Endothelial cell of umbilical vein (primary cell): ENCODE measurements around the gene ARHGEF16. TPM values are rescaled to one million over a fixed set of nuclear protein-coding genes. Genes with fewer than 3 reads are reported as not detected.

Experiments used
- BruUV-seq: library from RNA; stranded (reverse); fragments of 400-500 nt; replicated peaks from 2 replicates; lab custom pipeline; 2021; lab: Mats Ljungman, UMichigan
- CTCF ChIA-PET: fragments of 300-600, 350-600 bp; sonication (Branson Sonifier 250); formaldehyde crosslinking; loops from one replicate; lab custom pipeline; 2021; ENCODE audit warnings: antibody characterized with exemption, inconsistent platforms; lab: Charles Lee
- POLR2A ChIA-PET: fragments of 300-600, 350-600 bp; sonication (Branson Sonifier 250); formaldehyde crosslinking; loops from one replicate; lab custom pipeline; 2021; ENCODE audit warnings: antibody characterized with exemption, inconsistent platforms; lab: Charles Lee
- DNase-seq: peaks from one replicate; pipeline ENCODE4 v3.0.0-alpha.2; 2011; ENCODE audit warnings: low read depth, low spot score
- FAIRE-seq: peaks from 2 replicates; lab custom pipeline; 2011; peaks lifted over from hg19 to GRCh38; lab: Jason Lieb, UNC
- H2AFZ ChIP-seq: 2 replicates; pipeline ENCODE4 v1.6.0; 2012; ENCODE audit warnings: low read depth, low read length, control low read depth, inconsistent platforms
- H3K27ac ChIP-seq: 2 replicates; pipeline ENCODE4 v1.5.1; 2011; ENCODE audit warnings: low read depth, mild to moderate bottlenecking, control low read depth, low read length, moderate library complexity; ENCODE audit not compliant: insufficient read depth
- H3K27me3 ChIP-seq, 2 experiments: 2 replicates each; pipeline versions ENCODE4 v1.6.0 to v1.6.1; 2011; ENCODE audit warnings: low read length in 2 of 2, mixed read lengths in 1 of 2; ENCODE audit not compliant: control insufficient read depth in 2 of 2, insufficient read depth in 2 of 2
- H3K36me3 ChIP-seq, 2 experiments: 2 replicates in 1 of 2; 3 replicates in 1 of 2; pipeline ENCODE4 v1.5.1; 2011; ENCODE audit warnings: low read length in 2 of 2, mild to moderate bottlenecking in 1 of 2, moderate library complexity in 1 of 2; ENCODE audit not compliant: control insufficient read depth in 2 of 2, insufficient read depth in 2 of 2; ENCODE audit errors: extremely low read depth in 1 of 2
- H3K4me1 ChIP-seq: 3 replicates; pipeline ENCODE4 v1.5.1; 2011; ENCODE audit warnings: mild to moderate bottlenecking, low read length; ENCODE audit not compliant: control insufficient read depth, insufficient read depth; ENCODE audit errors: extremely low read depth
- H3K4me2 ChIP-seq: 2 replicates; pipeline ENCODE4 v1.6.1; 2011; ENCODE audit warnings: low read length, control low read depth, mixed read lengths; ENCODE audit not compliant: insufficient read depth
- H3K4me3 ChIP-seq, 3 experiments: fragments of 200-600 bp in 1 of 3; sonication (generic), shearing (Covaris generic) in 1 of 3; replicated peaks in 1 of 3; 2 replicates each; pipeline ENCODE4 v1.5.1; 2011 to 2016; ENCODE audit warnings: control low read depth in 3 of 3, low read length in 3 of 3, mild to moderate bottlenecking in 2 of 3, inconsistent platforms in 1 of 3, low read depth in 1 of 3, moderate library complexity in 1 of 3; ENCODE audit not compliant: insufficient read depth in 1 of 3
- H3K79me2 ChIP-seq: 2 replicates; pipeline ENCODE4 v1.6.0; 2012; ENCODE audit warnings: low read length, inconsistent platforms; ENCODE audit not compliant: control insufficient read depth, insufficient read depth
- H3K9ac ChIP-seq: replicated peaks from 2 replicates; pipeline ENCODE3; 2011; ENCODE audit warnings: low read length, control low read depth; ENCODE audit not compliant: insufficient read depth; ENCODE audit errors: extremely low read depth
- H3K9me1 ChIP-seq: replicated peaks from 3 replicates; pipeline ENCODE4 v1.6.0; 2011; ENCODE audit warnings: mild to moderate bottlenecking, low read length; ENCODE audit not compliant: control insufficient read depth, insufficient read depth; ENCODE audit errors: extremely low read depth
- H3K9me3 ChIP-seq: replicated peaks from 2 replicates; pipeline ENCODE4 v1.5.1; 2012; ENCODE audit warnings: low read length, inconsistent platforms; ENCODE audit not compliant: control insufficient read depth, insufficient read depth
- H4K20me1 ChIP-seq: replicated peaks from 2 replicates; pipeline ENCODE3; 2011; ENCODE audit warnings: mild to moderate bottlenecking, low read length; ENCODE audit not compliant: control insufficient read depth, insufficient read depth; ENCODE audit errors: extremely low read depth
- EZH2 ChIP-seq: IDR thresholded peaks from 2 replicates; pipeline ENCODE4 v1.6.1; 2012; ENCODE audit warnings: borderline replicate concordance, low read depth, mild to moderate bottlenecking, moderate library complexity, low read length, inconsistent platforms; ENCODE audit not compliant: severe bottlenecking
- FOS ChIP-seq: IDR thresholded peaks from 2 replicates; pipeline ENCODE4 v1.6.1; 2011; ENCODE audit warnings: mild to moderate bottlenecking, low read length, moderate library complexity, borderline replicate concordance; ENCODE audit not compliant: insufficient read depth
- GATA2 ChIP-seq: IDR thresholded peaks from 2 replicates; pipeline ENCODE4 v1.7.0; 2011; ENCODE audit warnings: low read depth, mild to moderate bottlenecking, moderate library complexity, mixed read lengths, low read length; ENCODE audit not compliant: insufficient read length, insufficient read depth
- JUN ChIP-seq: IDR thresholded peaks from 2 replicates; pipeline ENCODE4 v1.6.1; 2011; ENCODE audit warnings: borderline replicate concordance, low read depth; ENCODE audit not compliant: insufficient read length, insufficient read depth
- MYC ChIP-seq: IDR thresholded peaks from one replicate; pipeline ENCODE4 v1.6.1; 2011; ENCODE audit warnings: mild to moderate bottlenecking, low read depth, low read length
- POLR2A ChIP-seq: IDR thresholded peaks from 2 replicates; pipeline ENCODE4 v1.6.1; 2012; ENCODE audit warnings: low read depth, mild to moderate bottlenecking, control low read depth, low read length
- POLR2AphosphoS5 ChIP-seq: IDR thresholded peaks from 2 replicates; pipeline ENCODE4 v1.6.1; 2012; ENCODE audit warnings: low read depth, mild to moderate bottlenecking, control low read depth, low read length, moderate library complexity; ENCODE audit not compliant: insufficient read depth
- dilution Hi-C: fragments of 300-500 bp; cut with MboI; formaldehyde crosslinking; loops from one replicate; pipeline ENCODE4 v1.15.0; 2019; ENCODE audit warnings: low sequenced_read_pairs; ENCODE audit not compliant: extremely low pct_ligation_motif_present
- intact Hi-C: fragments of 100-400 bp; cut with micrococcal nuclease; formaldehyde crosslinking; loops from one replicate; pipeline ENCODE4 v1.10.0; 2022
- polyA plus RNA-seq, 4 experiments: library from polyadenylated mRNA; depleted of rRNA in 3 of 4; stranded (reverse) in 3 of 4; unstranded in 1 of 4; fragments of >200 nt; gene quantifications; 2 replicates each; pipeline versions ENCODE4 v1.2.1 to v1.2.3, GENCODE V29; 2011 to 2012; ENCODE audit warnings: missing spikeins in 1 of 4
- total RNA-seq: library from RNA; stranded (reverse); gene quantifications from 2 replicates; pipeline ENCODE4 v1.2.3, GENCODE V29; 2021
- TF ChIP-seq, protein P1 (sequence below): IDR thresholded peaks from 2 replicates; pipeline ENCODE4 v1.6.1; 2011; ENCODE audit not compliant: insufficient read depth, insufficient read length
- TF ChIP-seq, protein P2 (sequence below), 2 donors: IDR thresholded peaks; 1 replicate in 1 of 2; 2 replicates in 1 of 2; pipeline ENCODE4 v1.5.1; 2011; ENCODE audit warnings: low read length in 2 of 2, mild to moderate bottlenecking in 2 of 2, moderate library complexity in 2 of 2, control low read depth in 1 of 2, inconsistent platforms in 1 of 2, low read depth in 1 of 2; ENCODE audit not compliant: insufficient read depth in 1 of 2; ENCODE audit errors: extremely low read depth in 1 of 2

ARHGEF16 gene
- total and polyA plus RNA-seq, 2 donors (not counting 3 experiments of a cell fraction or from before 2014, with no cell fraction given): 0.52 to 1.3 TPM

DNA sequence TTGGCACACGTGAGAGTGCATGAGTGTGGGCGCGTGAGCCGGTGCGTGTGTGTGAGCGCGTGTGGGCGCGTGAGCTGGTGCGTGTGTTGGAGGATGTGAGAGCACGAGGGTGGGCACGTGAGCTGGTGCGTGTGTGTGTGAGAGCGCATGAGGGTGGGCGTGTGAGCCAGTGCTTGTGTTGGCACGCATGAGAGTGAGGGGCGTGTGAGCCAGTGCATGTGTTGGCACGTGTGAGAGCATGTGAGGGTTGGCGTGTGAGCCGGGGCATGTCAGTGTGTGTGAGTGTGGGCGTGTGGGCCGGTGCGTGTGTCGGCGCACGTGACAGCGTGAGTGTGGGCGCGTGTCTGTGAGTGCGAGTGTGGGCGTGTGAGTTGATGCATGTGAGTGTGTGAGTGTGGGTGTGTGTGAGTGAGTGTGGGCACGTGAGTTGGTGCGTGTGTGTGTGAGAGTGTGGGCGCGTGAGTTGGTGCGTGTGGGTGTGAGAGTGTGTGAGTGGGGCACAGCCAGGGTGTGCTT is 45.7 kb upstream of the ARHGEF16 start:
- dilution Hi-C loops: no loop called here
- CTCF ChIA-PET: no interaction called here

More for the DNA sequence above, 45.7 kb upstream of the ARHGEF16 start:
- Histone ChIP-seq H3K4me3 (no peak overlapping the region), H4K20me1 (no peaks in the 10 kb centered on the region), H3K9ac (no peak overlapping the region), H3K27me3 (no peaks in the 10 kb centered on the region), H3K4me2 (no peak overlapping the region), H3K4me1 (no peaks in the 10 kb centered on the region), H3K27ac (no peak overlapping the region), H3K9me1 (no peaks in the 10 kb centered on the region), H3K9me3 (no peaks in the 10 kb centered on the region), H2AFZ (no peak overlapping the region), H3K79me2 (no peaks in the 10 kb centered on the region), H3K36me3 (no peaks in the 10 kb centered on the region)
- DNase-seq (no peak), FAIRE-seq (no peak)
- TF ChIP-seq MYC (no peak), POLR2A (no peak), POLR2AphosphoS5 (no peak), GATA2 (no peak), FOS (no peak), JUN (no peak), EZH2 (no peak)
- TF ChIP-seq, protein P1, sequence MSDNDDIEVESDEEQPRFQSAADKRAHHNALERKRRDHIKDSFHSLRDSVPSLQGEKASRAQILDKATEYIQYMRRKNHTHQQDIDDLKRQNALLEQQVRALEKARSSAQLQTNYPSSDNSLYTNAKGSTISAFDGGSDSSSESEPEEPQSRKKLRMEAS: no peak
- TF ChIP-seq, protein P2, sequence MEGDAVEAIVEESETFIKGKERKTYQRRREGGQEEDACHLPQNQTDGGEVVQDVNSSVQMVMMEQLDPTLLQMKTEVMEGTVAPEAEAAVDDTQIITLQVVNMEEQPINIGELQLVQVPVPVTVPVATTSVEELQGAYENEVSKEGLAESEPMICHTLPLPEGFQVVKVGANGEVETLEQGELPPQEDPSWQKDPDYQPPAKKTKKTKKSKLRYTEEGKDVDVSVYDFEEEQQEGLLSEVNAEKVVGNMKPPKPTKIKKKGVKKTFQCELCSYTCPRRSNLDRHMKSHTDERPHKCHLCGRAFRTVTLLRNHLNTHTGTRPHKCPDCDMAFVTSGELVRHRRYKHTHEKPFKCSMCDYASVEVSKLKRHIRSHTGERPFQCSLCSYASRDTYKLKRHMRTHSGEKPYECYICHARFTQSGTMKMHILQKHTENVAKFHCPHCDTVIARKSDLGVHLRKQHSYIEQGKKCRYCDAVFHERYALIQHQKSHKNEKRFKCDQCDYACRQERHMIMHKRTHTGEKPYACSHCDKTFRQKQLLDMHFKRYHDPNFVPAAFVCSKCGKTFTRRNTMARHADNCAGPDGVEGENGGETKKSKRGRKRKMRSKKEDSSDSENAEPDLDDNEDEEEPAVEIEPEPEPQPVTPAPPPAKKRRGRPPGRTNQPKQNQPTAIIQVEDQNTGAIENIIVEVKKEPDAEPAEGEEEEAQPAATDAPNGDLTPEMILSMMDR (IDR thresholded peaks at IDR 0.05; ENCODE audit: extremely low read depth in 1 of 2, insufficient read depth in 1 of 2, low read depth in 1 of 2, low read length in 2 of 2): no peak
- BruUV-seq: no TSS peak
- intact Hi-C loops: no loop called here
- POLR2A ChIA-PET: no interaction called here
